HG03108 (cell line): ENCODE results near the gene CALU.

Experiments
- ATAC-seq: cut with Tn5 transposase; IDR thresholded peaks from one replicate; pipeline ENCODE4 v1.9.1; 2021; ENCODE audit warnings: moderate library complexity; ENCODE audit not compliant: unreplicated experiment

CALU gene

GRCh38 chr7:128739048-128739962, at the start of gene CALU:
Gene CALU (plus strand): TSS chr7:128739359. CDS start chr7:128748584, 9,225 bp downstream.
- peak; percentile 99 for ATAC-seq

GRCh38 chr7:128691227-128691626, 47.9 kb upstream of the CALU start:
- no peak for ATAC-seq

GRCh38 chr7:128692623-128693270, 46.4 kb upstream of the CALU start:
- ATAC-seq: no peak

- no peak for ATAC-seq
Observed at GRCh38 chr7:128693373-128694015, 45.7 kb upstream of the CALU start.

- no peak for ATAC-seq
Observed at GRCh38 chr7:128694738-128695137, 44.4 kb upstream of the CALU start.

GRCh38 chr7:128697302-128697905, 41.8 kb upstream of the CALU start:
- ATAC-seq: no peak

GRCh38 chr7:128699196-128699712, 39.9 kb upstream of the CALU start:
- no peak for ATAC-seq

- ATAC-seq: no peak
Observed at GRCh38 chr7:128699895-128700294, 39.3 kb upstream of the CALU start.

- ATAC-seq: no peak
Observed at GRCh38 chr7:128701062-128701785, 37.9 kb upstream of the CALU start.

GRCh38 chr7:128703609-128704241, 35.4 kb upstream of the CALU start:
- no peak for ATAC-seq

- no peak for ATAC-seq
Observed at GRCh38 chr7:128705891-128706333, 33.2 kb upstream of the CALU start.

GRCh38 chr7:128707752-128708151, 31.4 kb upstream of the CALU start:
- ATAC-seq: no peak

GRCh38 chr7:128708235-128708634, 30.9 kb upstream of the CALU start:
- ATAC-seq: no peak

GRCh38 chr7:128708824-128709223, 30.3 kb upstream of the CALU start:
- no peak for ATAC-seq

- no peak for ATAC-seq
Observed at GRCh38 chr7:128710481-128710880, 28.7 kb upstream of the CALU start.

- ATAC-seq: no peak
Observed at GRCh38 chr7:128713794-128714193, 25.4 kb upstream of the CALU start.

- no peak for ATAC-seq
Observed at GRCh38 chr7:128714701-128715495, 24.3 kb upstream of the CALU start.

GRCh38 chr7:128718967-128719642, 20.1 kb upstream of the CALU start:
- ATAC-seq: no peak
